Smooth muscle cell (in vitro differentiated cells): ENCODE measurements around the gene SEM1. TPM values are rescaled to one million over a fixed set of nuclear protein-coding genes. Genes with fewer than 3 reads are reported as not detected.
"Not testable (repeated sequence)": the region's sequence is repeated elsewhere in the genome, so short reads cannot be mapped to it uniquely, and the experiment has no call there.

Experiments
- DNase-seq: peaks from one replicate; lab custom pipeline; 2025; ENCODE audit not compliant: unreplicated experiment; lab: John Stamatoyannopoulos, UW
- H2AFZ ChIP-seq: fragments of 200-600 bp; sonication (generic); 2 replicates; pipeline ENCODE4 v1.6.0; 2016; ENCODE audit warnings: antibody characterized with exemption, low read depth, mild to moderate bottlenecking
- H3F3A ChIP-seq: fragments of 200-600 bp; sonication (generic); 2 replicates; pipeline ENCODE4 v1.6.0; 2017; ENCODE audit warnings: antibody characterized with exemption, low read depth
- H3K27ac ChIP-seq: fragments of 200-600 bp; sonication (generic); 2 replicates; pipeline ENCODE4 v1.5.1; 2016; ENCODE audit warnings: low read depth, mild to moderate bottlenecking
- H3K27me3 ChIP-seq: fragments of 200-600 bp; sonication (generic); 2 replicates; pipeline ENCODE4 v1.6.1; 2016; ENCODE audit warnings: low read depth, mild to moderate bottlenecking
- H3K36me3 ChIP-seq: fragments of 200-600 bp; sonication (generic); 2 replicates; pipeline ENCODE4 v1.5.1; 2016; ENCODE audit warnings: low read depth
- H3K4me1 ChIP-seq: fragments of 200-600 bp; sonication (generic); 2 replicates; pipeline ENCODE4 v1.5.1; 2016; ENCODE audit warnings: low read depth
- H3K4me2 ChIP-seq: fragments of 200-600 bp; sonication (generic); 2 replicates; pipeline ENCODE4 v1.6.0; 2016; ENCODE audit warnings: mild to moderate bottlenecking
- H3K4me3 ChIP-seq: fragments of 200-600 bp; sonication (generic); 2 replicates; pipeline ENCODE4 v1.5.1; 2016; ENCODE audit warnings: mild to moderate bottlenecking
- H3K79me2 ChIP-seq: fragments of 200-600 bp; sonication (generic); 2 replicates; pipeline ENCODE4 v1.6.0; 2016; ENCODE audit warnings: low read depth, mild to moderate bottlenecking
- H3K9ac ChIP-seq: fragments of 200-600 bp; sonication (generic); 2 replicates; pipeline ENCODE4 v1.6.0; 2016; ENCODE audit warnings: low read depth
- H3K9me3 ChIP-seq: fragments of 200-600 bp; sonication (generic); replicated peaks from 2 replicates; pipeline ENCODE4 v1.5.1; 2016; ENCODE audit warnings: low read depth
- H4K20me1 ChIP-seq: fragments of 200-600 bp; sonication (generic); 2 replicates; pipeline ENCODE4 v1.6.0; 2016; ENCODE audit warnings: low read depth
- WGBS: methylation state at CpG from one replicate; pipeline ENCODE4 v1.1.7; 2016; ENCODE audit warnings: low lambda C conversion rate; 5-methylcytosine and 5-hydroxymethylcytosine counted together
- polyA plus RNA-seq: library from polyadenylated mRNA; unstranded; fragments of >200 nt; fragmentation: Nextera tagmentation; extraction: Ambion mirVana; gene quantifications from 2 replicates; pipeline ENCODE4 v1.2.1, GENCODE V29; 2016
- total RNA-seq: library from RNA; depleted of rRNA; stranded (reverse); fragments of >200 nt; gene quantifications from 2 replicates; pipeline ENCODE4 v1.2.3, GENCODE V29; 2014
- TF ChIP-seq, protein P1 (sequence below): fragments of 200-600 bp; sonication (generic); IDR thresholded peaks from 2 replicates; pipeline ENCODE4 v1.5.1; 2017; ENCODE audit warnings: borderline replicate concordance, mild to moderate bottlenecking, antibody characterized with exemption; ENCODE audit not compliant: insufficient read depth, poor library complexity, severe bottlenecking

The SEM1 gene
- total and polyA plus RNA-seq, 2 experiments from 2014 or later: 26.3 to 272 TPM

DNA sequence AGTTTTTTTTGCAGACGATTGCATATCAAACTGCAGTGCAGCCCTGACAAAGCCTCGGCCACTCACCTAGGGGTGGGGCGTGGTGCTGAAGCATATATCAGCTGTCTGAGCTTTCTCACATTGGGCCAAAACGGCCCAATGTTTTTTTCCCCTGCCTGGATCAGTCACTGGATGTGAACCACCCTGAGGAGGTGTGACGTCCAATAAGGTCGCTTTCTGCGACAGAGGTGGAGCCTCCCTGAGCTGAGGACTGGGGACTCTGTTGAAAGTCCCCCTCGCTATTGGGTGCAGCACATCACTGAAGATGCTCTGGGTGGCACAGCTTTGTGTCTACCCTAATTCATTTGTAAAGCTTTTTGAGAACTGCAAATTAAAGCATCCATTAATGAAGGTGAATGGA lies 60.9 kb downstream of the SEM1 start:
- H3K79me2 ChIP-seq: no peaks in the 10 kb centered on the region
- H3K36me3 ChIP-seq: no peaks in the 10 kb centered on the region
- DNase-seq: no peak
- H3K9ac ChIP-seq: no peak overlapping the region
- peaks cover 5% of the 10 kb centered on the region for H3K27me3 ChIP-seq
- TF ChIP-seq, protein P1, sequence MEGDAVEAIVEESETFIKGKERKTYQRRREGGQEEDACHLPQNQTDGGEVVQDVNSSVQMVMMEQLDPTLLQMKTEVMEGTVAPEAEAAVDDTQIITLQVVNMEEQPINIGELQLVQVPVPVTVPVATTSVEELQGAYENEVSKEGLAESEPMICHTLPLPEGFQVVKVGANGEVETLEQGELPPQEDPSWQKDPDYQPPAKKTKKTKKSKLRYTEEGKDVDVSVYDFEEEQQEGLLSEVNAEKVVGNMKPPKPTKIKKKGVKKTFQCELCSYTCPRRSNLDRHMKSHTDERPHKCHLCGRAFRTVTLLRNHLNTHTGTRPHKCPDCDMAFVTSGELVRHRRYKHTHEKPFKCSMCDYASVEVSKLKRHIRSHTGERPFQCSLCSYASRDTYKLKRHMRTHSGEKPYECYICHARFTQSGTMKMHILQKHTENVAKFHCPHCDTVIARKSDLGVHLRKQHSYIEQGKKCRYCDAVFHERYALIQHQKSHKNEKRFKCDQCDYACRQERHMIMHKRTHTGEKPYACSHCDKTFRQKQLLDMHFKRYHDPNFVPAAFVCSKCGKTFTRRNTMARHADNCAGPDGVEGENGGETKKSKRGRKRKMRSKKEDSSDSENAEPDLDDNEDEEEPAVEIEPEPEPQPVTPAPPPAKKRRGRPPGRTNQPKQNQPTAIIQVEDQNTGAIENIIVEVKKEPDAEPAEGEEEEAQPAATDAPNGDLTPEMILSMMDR: no peak
- no peaks in the 10 kb centered on the region for H3K4me1 ChIP-seq
- no peak overlapping the region for H2AFZ ChIP-seq
- H3F3A ChIP-seq: no peaks in the 10 kb centered on the region
- H4K20me1 ChIP-seq: no peaks in the 10 kb centered on the region
- no peak overlapping the region for H3K27ac ChIP-seq
- 86% methylated on average over 8 of the region's 8 CpGs for WGBS
- no peak overlapping the region for H3K4me3 ChIP-seq
- peaks cover 5% of the 10 kb centered on the region for H3K9me3 ChIP-seq
- H3K4me2 ChIP-seq: no peak overlapping the region

DNA sequence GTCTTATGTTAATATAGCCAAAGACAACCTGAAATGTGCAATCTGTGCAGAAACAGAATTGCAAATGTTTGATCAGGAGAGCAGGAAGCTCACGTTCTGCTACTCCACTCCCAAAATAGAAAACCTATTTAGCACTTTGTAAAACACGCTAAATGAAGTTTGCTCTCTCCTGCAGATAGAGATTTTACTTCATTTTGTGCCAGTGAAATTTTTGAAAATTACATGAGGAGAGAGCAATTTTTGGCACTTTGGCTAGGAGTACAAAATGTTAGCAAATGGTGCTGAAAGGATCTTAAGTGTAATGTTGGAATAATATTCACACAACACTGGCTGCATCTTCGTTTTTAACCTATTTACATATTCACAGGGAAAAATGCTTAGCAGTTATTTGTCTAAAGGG lies 61.9 kb downstream of the SEM1 start:
- no peak for DNase-seq
- no peaks in the 10 kb centered on the region for H3K79me2 ChIP-seq
- WGBS: 74% methylated on average over 3 of the region's 3 CpGs
- H3K4me1 ChIP-seq: no peaks in the 10 kb centered on the region
- H3F3A ChIP-seq: no peaks in the 10 kb centered on the region
- H3K9me3 ChIP-seq: peaks cover 5% of the 10 kb centered on the region
- no peak overlapping the region for H3K9ac ChIP-seq
- H3K27ac ChIP-seq: no peak overlapping the region
- H3K36me3 ChIP-seq: no peaks in the 10 kb centered on the region
- no peak overlapping the region for H3K4me3 ChIP-seq
- H2AFZ ChIP-seq: no peak overlapping the region
- H4K20me1 ChIP-seq: no peaks in the 10 kb centered on the region
- H3K27me3 ChIP-seq: peaks cover 5% of the 10 kb centered on the region
- TF ChIP-seq, protein P1: no peak
- no peak overlapping the region for H3K4me2 ChIP-seq

DNA sequence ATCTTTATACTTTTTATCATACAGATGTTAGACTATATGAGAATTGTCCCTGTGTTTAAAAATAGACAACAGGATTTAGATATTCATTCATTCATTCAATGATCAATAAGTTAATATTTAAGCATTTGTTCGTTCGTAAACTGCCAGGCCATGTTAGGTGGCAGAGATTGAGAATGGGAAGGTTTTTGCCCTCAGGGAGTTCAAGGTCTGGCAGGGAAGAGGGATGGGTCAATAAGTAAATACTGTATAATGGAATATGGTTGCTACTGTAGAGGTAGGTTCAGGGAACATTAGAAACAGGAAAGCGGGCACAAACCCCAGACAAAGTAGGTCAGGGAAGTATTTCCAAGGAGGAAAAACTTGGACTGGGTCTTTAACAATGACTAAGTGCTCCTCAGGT lies 64.6 kb downstream of the SEM1 start:
- H3K4me3 ChIP-seq: no peak overlapping the region
- no peak overlapping the region for H3K4me2 ChIP-seq
- H3K79me2 ChIP-seq: no peaks in the 10 kb centered on the region
- no peaks in the 10 kb centered on the region for H3K4me1 ChIP-seq
- TF ChIP-seq, protein P1: no peak
- no peaks in the 10 kb centered on the region for H4K20me1 ChIP-seq
- no peak for DNase-seq
- no peak overlapping the region for H2AFZ ChIP-seq
- H3F3A ChIP-seq: no peaks in the 10 kb centered on the region
- H3K9me3 ChIP-seq: no peaks in the 10 kb centered on the region
- 95% methylated on average over 3 of the region's 3 CpGs for WGBS
- H3K9ac ChIP-seq: no peak overlapping the region
- H3K36me3 ChIP-seq: no peaks in the 10 kb centered on the region
- no peak overlapping the region for H3K27ac ChIP-seq
- peaks cover 22% of the 10 kb centered on the region for H3K27me3 ChIP-seq

GRCh38 chr7:96643436-96643835 lies 66.2 kb downstream of the SEM1 start:
- H3F3A ChIP-seq, H3K9ac ChIP-seq, H3K36me3 ChIP-seq, H4K20me1 ChIP-seq, H3K27ac ChIP-seq, DNase-seq, H3K4me2 ChIP-seq, H3K4me1 ChIP-seq, H2AFZ ChIP-seq, H3K9me3 ChIP-seq, H3K79me2 ChIP-seq, H3K4me3 ChIP-seq: not testable (repeated sequence)
- WGBS: 97% methylated on average over 4 of the region's 4 CpGs
- peaks cover 26% of the 10 kb centered on the region for H3K27me3 ChIP-seq
